B cell (primary cell): Measurements from ENCODE around the gene SORT1. TPM values are rescaled to one million over a fixed set of nuclear protein-coding genes. Genes with fewer than 3 reads are reported as not detected.

Experiments
- ATAC-seq: fragments of 200-7000 bp; cut with Tn5 transposase; one replicate; pipeline ENCODE4 v1.10.0; 2021; ENCODE audit warnings: low read depth, mild to moderate bottlenecking, moderate number of reproducible peaks, moderate library complexity
- CTCF ChIA-PET: fragments of 350-600 bp; sonication (Branson Sonifier 250); formaldehyde crosslinking; loops from one replicate; lab custom pipeline; 2021; ENCODE audit warnings: antibody characterized with exemption, inconsistent platforms; lab: Charles Lee
- POLR2A ChIA-PET: fragments of 350-600 bp; sonication (Branson Sonifier 250); formaldehyde crosslinking; loops from one replicate; lab custom pipeline; 2021; ENCODE audit warnings: antibody characterized with exemption; lab: Charles Lee
- DNase-seq: peaks from one replicate; pipeline ENCODE4 v3.0.0; 2013
- H2AFZ ChIP-seq: 2 replicates; pipeline ENCODE4 v1.6.1; 2012; ENCODE audit warnings: mild to moderate bottlenecking, low read depth, low read length; ENCODE audit not compliant: insufficient read depth, poor library complexity, severe bottlenecking
- H3K27ac ChIP-seq, 2 donors: 1 replicate in 1 of 2; 2 replicates in 1 of 2; pipeline ENCODE4 v1.5.1; 2012 to 2013; ENCODE audit warnings: low read length in 2 of 2, mild to moderate bottlenecking in 2 of 2, moderate library complexity in 1 of 2
- H3K27me3 ChIP-seq, 4 experiments: fragments of 200-600 bp in 1 of 4; sonication (generic) in 1 of 4; replicated peaks in 1 of 4; 1 replicate in 2 of 4; 2 replicates in 2 of 4; pipeline versions ENCODE4 v1.6.1 to v1.7.0; 2013 to 2016; ENCODE audit warnings: low read length in 3 of 4, mild to moderate bottlenecking in 2 of 4, mixed read lengths in 1 of 4, moderate library complexity in 1 of 4; ENCODE audit not compliant: insufficient read depth in 4 of 4, control insufficient read depth in 3 of 4; ENCODE audit errors: control extremely low read depth in 1 of 4
- H3K36me3 ChIP-seq, 2 experiments: replicated peaks in 1 of 2; 1 replicate in 1 of 2; 2 replicates in 1 of 2; pipeline versions ENCODE4 v1.6.1 to v1.7.1; 2013; ENCODE audit warnings: low read length in 1 of 2; ENCODE audit not compliant: insufficient read depth in 2 of 2, control insufficient read depth in 1 of 2; ENCODE audit errors: control extremely low read depth in 1 of 2, extremely low read depth in 1 of 2
- H3K4me1 ChIP-seq, 2 donors: fragments of 200-600 bp in 1 of 2; sonication (generic) in 1 of 2; 1 replicate in 1 of 2; 2 replicates in 1 of 2; pipeline versions ENCODE4 v1.5.1 to v1.6.1; 2013 to 2017; ENCODE audit warnings: low read length in 2 of 2; ENCODE audit not compliant: control insufficient read depth in 2 of 2, insufficient read depth in 2 of 2
- H3K4me2 ChIP-seq: replicated peaks from 2 replicates; pipeline ENCODE3; 2012; ENCODE audit warnings: mild to moderate bottlenecking, low read depth, low read length; ENCODE audit not compliant: poor library complexity, severe bottlenecking
- H3K4me3 ChIP-seq, 5 experiments: fragments of 200-600 bp in 1 of 5; sonication (generic) in 1 of 5; 1 replicate in 3 of 5; 2 replicates in 2 of 5; pipeline versions ENCODE4 v1.5.1 to v1.7.0; 2011 to 2016; ENCODE audit warnings: low read length in 4 of 5, mild to moderate bottlenecking in 4 of 5, low read depth in 2 of 5, control low read depth in 1 of 5, moderate library complexity in 1 of 5; ENCODE audit not compliant: insufficient read depth in 1 of 5; ENCODE audit errors: control extremely low read depth in 1 of 5, extremely low read depth in 1 of 5
- H3K79me2 ChIP-seq: fragments of 200-600 bp; sonication (generic); one replicate; pipeline ENCODE4 v1.6.0; 2016; ENCODE audit warnings: low read length; ENCODE audit not compliant: control insufficient read depth, insufficient read depth
- H3K9ac ChIP-seq: fragments of 200-600 bp; sonication (generic); 2 replicates; pipeline ENCODE4 v1.6.1; 2017; ENCODE audit warnings: mild to moderate bottlenecking, low read length, moderate library complexity
- H3K9me3 ChIP-seq, 3 donors: one replicate each; pipeline versions ENCODE4 v1.6.1 to v1.7.1; 2013; ENCODE audit warnings: low read length in 2 of 3; ENCODE audit not compliant: control insufficient read depth in 2 of 3, insufficient read depth in 1 of 3; ENCODE audit errors: control extremely low read depth in 1 of 3
- H4K20me1 ChIP-seq: 2 replicates; pipeline ENCODE4 v1.6.0; 2012; ENCODE audit warnings: mild to moderate bottlenecking, low read length; ENCODE audit not compliant: insufficient read depth, control insufficient read depth, poor library complexity, severe bottlenecking
- H3K27ac Mint-ChIP-seq: one replicate; pipeline ENCODE4 v1.8.0; 2021; ENCODE audit warnings: mixed read lengths
- H3K27me3 Mint-ChIP-seq: one replicate; pipeline ENCODE4 v1.8.0; 2021; ENCODE audit warnings: mixed read lengths
- H3K4me1 Mint-ChIP-seq: one replicate; pipeline ENCODE4 v1.8.0; 2021; ENCODE audit warnings: mixed read lengths
- H3K4me3 Mint-ChIP-seq: one replicate; pipeline ENCODE4 v1.8.0; 2021; ENCODE audit warnings: mixed read lengths
- H3K9me3 Mint-ChIP-seq: one replicate; pipeline ENCODE4 v1.8.0; 2022; ENCODE audit warnings: mixed read lengths; ENCODE audit not compliant: insufficient read depth
- EZH2 ChIP-seq: IDR thresholded peaks from 2 replicates; pipeline ENCODE4 v1.6.1; 2012; ENCODE audit warnings: borderline replicate concordance, low read depth, mild to moderate bottlenecking, moderate library complexity, low read length; ENCODE audit not compliant: insufficient read depth, poor library complexity, severe bottlenecking
- WGBS: methylation state at CpG from one replicate; pipeline ENCODE4 v1.1.5; 2013; ENCODE audit warnings: missing lambda C conversion rate; ENCODE audit not compliant: insufficient coverage; 5-methylcytosine and 5-hydroxymethylcytosine counted together
- intact Hi-C: fragments of 100-400 bp; cut with micrococcal nuclease; formaldehyde crosslinking; loops from one replicate; pipeline ENCODE4 v1.10.0; 2022
- polyA plus RNA-seq: library from polyadenylated mRNA; depleted of rRNA; stranded (reverse); fragments of >200 nt; gene quantifications from 2 replicates; pipeline ENCODE4 v1.2.3, GENCODE V29; 2012
- total RNA-seq, 2 donors: library from RNA; stranded (reverse); fragments of 120-200 nt in 1 of 2; gene quantifications; 1 replicate in 1 of 2; 2 replicates in 1 of 2; pipeline versions ENCODE4 v1.2.3 to v1.2.4, GENCODE V29; 2013 to 2022
- TF ChIP-seq, protein P1 (sequence below): fragments of 200-600 bp; IDR thresholded peaks from one replicate; pipeline ENCODE4 v1.8.0; 2022; ENCODE audit warnings: antibody characterized with exemption, mild to moderate bottlenecking

Gene SORT1
- total and polyA plus RNA-seq, 2 donors (not counting 1 experiment from before 2014, with no cell fraction given), result 0.13 to 0.25 TPM

DNA sequence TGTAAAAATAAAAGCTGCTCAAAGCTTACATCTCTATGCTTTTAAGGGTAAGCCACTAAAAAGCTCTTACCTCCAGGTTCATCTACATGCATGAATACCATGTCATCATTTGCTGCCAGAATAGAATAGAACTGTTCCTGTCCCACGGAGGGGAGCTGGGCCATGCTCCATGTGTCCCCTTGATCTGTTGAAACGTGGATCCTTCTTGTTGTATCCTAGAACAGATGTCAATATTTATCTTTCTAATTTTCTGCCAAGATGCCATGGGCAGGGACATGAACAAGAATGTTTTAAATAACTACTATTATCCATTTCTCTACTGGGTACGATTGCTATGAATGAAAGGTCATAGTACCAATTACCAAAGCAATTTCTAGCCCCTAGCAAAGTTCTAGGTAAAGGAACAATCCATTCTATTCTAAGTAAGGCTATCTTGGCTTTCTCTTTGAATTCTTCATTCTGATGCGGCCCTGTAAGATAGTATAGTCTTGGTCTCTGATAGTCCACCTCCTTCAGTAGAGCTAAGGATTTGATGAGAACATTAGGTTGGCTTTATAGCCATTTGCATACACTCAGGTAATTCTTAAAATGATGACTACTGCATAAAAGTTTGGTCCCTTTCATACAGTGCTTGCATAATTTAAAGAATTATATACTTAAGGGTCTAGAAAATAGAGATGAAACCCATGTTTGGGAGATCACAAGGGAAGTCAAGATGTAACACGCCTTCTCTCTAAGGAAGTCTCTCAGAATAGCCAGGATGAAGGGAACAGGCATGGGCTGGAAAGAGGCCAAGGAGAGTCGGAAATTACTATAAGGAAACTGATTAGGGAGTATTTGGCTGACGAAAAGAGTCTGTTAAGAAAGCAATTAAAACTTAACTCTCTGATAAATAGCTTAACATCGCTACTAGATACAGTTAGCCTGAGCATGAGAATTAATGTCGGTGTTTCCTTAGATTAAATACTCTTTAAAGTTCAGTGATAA is 55.5 kb downstream of the SORT1 start:
- no peaks in the 10 kb centered on the region for H4K20me1 ChIP-seq
- H3K9me3 Mint-ChIP-seq, result no peaks in the 10 kb centered on the region
- DNase-seq (no peak), ATAC-seq (no peak)
- intact Hi-C loops, result no loop called here
- no peak overlapping the region for H3K27ac Mint-ChIP-seq
- CTCF ChIA-PET, result no interaction called here
- peaks cover 19% of the 10 kb centered on the region for H3K27me3 Mint-ChIP-seq
- H3K79me2 ChIP-seq, result no peaks in the 10 kb centered on the region
- POLR2A ChIA-PET, result no interaction called here
- H3K4me1 Mint-ChIP-seq, result no peaks in the 10 kb centered on the region
- no peaks in the 10 kb centered on the region for H3K4me1 ChIP-seq
- H2AFZ ChIP-seq, result no peak overlapping the region
- H3K4me3 ChIP-seq, result no peak overlapping the region
- H3K36me3 ChIP-seq, result peaks cover 0 to 3% of the 10 kb centered on the region in 2 experiments
- peaks cover 0 to 4% (median 0%) of the 10 kb centered on the region in 4 experiments for H3K27me3 ChIP-seq
- no peak overlapping the region for H3K4me3 Mint-ChIP-seq
- TF ChIP-seq, protein P1, sequence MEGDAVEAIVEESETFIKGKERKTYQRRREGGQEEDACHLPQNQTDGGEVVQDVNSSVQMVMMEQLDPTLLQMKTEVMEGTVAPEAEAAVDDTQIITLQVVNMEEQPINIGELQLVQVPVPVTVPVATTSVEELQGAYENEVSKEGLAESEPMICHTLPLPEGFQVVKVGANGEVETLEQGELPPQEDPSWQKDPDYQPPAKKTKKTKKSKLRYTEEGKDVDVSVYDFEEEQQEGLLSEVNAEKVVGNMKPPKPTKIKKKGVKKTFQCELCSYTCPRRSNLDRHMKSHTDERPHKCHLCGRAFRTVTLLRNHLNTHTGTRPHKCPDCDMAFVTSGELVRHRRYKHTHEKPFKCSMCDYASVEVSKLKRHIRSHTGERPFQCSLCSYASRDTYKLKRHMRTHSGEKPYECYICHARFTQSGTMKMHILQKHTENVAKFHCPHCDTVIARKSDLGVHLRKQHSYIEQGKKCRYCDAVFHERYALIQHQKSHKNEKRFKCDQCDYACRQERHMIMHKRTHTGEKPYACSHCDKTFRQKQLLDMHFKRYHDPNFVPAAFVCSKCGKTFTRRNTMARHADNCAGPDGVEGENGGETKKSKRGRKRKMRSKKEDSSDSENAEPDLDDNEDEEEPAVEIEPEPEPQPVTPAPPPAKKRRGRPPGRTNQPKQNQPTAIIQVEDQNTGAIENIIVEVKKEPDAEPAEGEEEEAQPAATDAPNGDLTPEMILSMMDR, result no peak
- no peak for TF ChIP-seq EZH2
- no peaks in the 10 kb centered on the region for H3K9me3 ChIP-seq
- no peak overlapping the region for H3K27ac ChIP-seq
- H3K4me2 ChIP-seq, result no peak overlapping the region
- no peak overlapping the region for H3K9ac ChIP-seq
- WGBS, result 90% methylated on average over 3 of the region's 9 CpGs

DNA sequence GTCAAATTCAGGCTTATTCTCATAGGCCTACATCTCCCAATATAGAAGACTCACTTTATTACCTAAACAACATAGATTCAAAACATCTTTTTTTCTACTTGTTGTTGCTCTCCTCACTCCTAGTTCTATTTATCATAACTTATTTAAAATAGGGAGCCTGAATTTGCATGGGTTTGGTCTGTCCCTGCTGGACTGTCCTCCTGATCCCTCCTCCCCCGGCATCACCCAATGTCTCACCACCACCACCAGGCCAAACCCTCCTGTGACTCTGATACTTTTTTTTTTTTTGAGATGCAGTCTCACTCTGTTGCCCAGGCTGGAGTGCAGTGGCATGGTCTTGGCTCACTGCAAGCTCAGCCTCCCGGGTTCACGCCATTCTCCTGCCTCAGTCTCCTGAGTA is 59.1 kb downstream of the SORT1 start:
- Histone ChIP-seq H3K9ac (no peak overlapping the region), H3K27ac (no peak overlapping the region), H3K4me1 (no peaks in the 10 kb centered on the region), H4K20me1 (no peaks in the 10 kb centered on the region), H3K4me2 (no peak overlapping the region), H3K4me3 (no peak overlapping the region), H3K9me3 (no peaks in the 10 kb centered on the region), H3K27me3 (no peaks in the 10 kb centered on the region), H2AFZ (no peak overlapping the region), H3K79me2 (no peaks in the 10 kb centered on the region), H3K36me3 (peaks cover 0 to 3% of the 10 kb centered on the region in 2 experiments)
- TF ChIP-seq EZH2, result no peak
- TF ChIP-seq, protein P1, result no peak
- intact Hi-C loops, result no loop called here
- POLR2A ChIA-PET, result no interaction called here
- Mint-ChIP-seq H3K27me3 (peaks cover 6% of the 10 kb centered on the region), H3K4me1 (no peaks in the 10 kb centered on the region), H3K27ac (no peak overlapping the region), H3K4me3 (no peak overlapping the region), H3K9me3 (no peaks in the 10 kb centered on the region)
- DNase-seq, result no peak
- no peak for ATAC-seq
- CTCF ChIA-PET, result no interaction called here
- no CpG with 5 or more reads among the region's 3 CpGs for WGBS
